Endothelial cell of umbilical vein (primary cell): Measurements from ENCODE around the gene CCT5. TPM values are rescaled to one million over a fixed set of nuclear protein-coding genes. Genes with fewer than 3 reads are reported as not detected.
A peak's percentile ranks its signal among the peaks of the same experiment; 100 is the strongest.

ENCODE experiments used
- BruUV-seq: library from RNA; stranded (reverse); fragments of 400-500 nt; replicated peaks from 2 replicates; lab custom pipeline; 2021; lab: Mats Ljungman, UMichigan
- CTCF ChIA-PET: fragments of 300-600, 350-600 bp; sonication (Branson Sonifier 250); formaldehyde crosslinking; loops from one replicate; lab custom pipeline; 2021; ENCODE audit warnings: antibody characterized with exemption, inconsistent platforms; lab: Charles Lee
- POLR2A ChIA-PET: fragments of 300-600, 350-600 bp; sonication (Branson Sonifier 250); formaldehyde crosslinking; loops from one replicate; lab custom pipeline; 2021; ENCODE audit warnings: antibody characterized with exemption, inconsistent platforms; lab: Charles Lee
- DNase-seq: peaks from one replicate; pipeline ENCODE4 v3.0.0-alpha.2; 2011; ENCODE audit warnings: low read depth, low spot score
- FAIRE-seq: peaks from 2 replicates; lab custom pipeline; 2011; peaks lifted over from hg19 to GRCh38; lab: Jason Lieb, UNC
- H2AFZ ChIP-seq: 2 replicates; pipeline ENCODE4 v1.6.0; 2012; ENCODE audit warnings: low read depth, low read length, control low read depth, inconsistent platforms
- H3K27ac ChIP-seq: 2 replicates; pipeline ENCODE4 v1.5.1; 2011; ENCODE audit warnings: low read depth, mild to moderate bottlenecking, control low read depth, low read length, moderate library complexity; ENCODE audit not compliant: insufficient read depth
- H3K27me3 ChIP-seq, 2 experiments: 2 replicates each; pipeline versions ENCODE4 v1.6.0 to v1.6.1; 2011; ENCODE audit warnings: low read length in 2 of 2, mixed read lengths in 1 of 2; ENCODE audit not compliant: control insufficient read depth in 2 of 2, insufficient read depth in 2 of 2
- H3K36me3 ChIP-seq, 2 experiments: 2 replicates in 1 of 2; 3 replicates in 1 of 2; pipeline ENCODE4 v1.5.1; 2011; ENCODE audit warnings: low read length in 2 of 2, mild to moderate bottlenecking in 1 of 2, moderate library complexity in 1 of 2; ENCODE audit not compliant: control insufficient read depth in 2 of 2, insufficient read depth in 2 of 2; ENCODE audit errors: extremely low read depth in 1 of 2
- H3K4me1 ChIP-seq: 3 replicates; pipeline ENCODE4 v1.5.1; 2011; ENCODE audit warnings: mild to moderate bottlenecking, low read length; ENCODE audit not compliant: control insufficient read depth, insufficient read depth; ENCODE audit errors: extremely low read depth
- H3K4me2 ChIP-seq: 2 replicates; pipeline ENCODE4 v1.6.1; 2011; ENCODE audit warnings: low read length, control low read depth, mixed read lengths; ENCODE audit not compliant: insufficient read depth
- H3K4me3 ChIP-seq, 3 experiments: fragments of 200-600 bp in 1 of 3; sonication (generic), shearing (Covaris generic) in 1 of 3; replicated peaks in 1 of 3; 2 replicates each; pipeline ENCODE4 v1.5.1; 2011 to 2016; ENCODE audit warnings: control low read depth in 3 of 3, low read length in 3 of 3, mild to moderate bottlenecking in 2 of 3, inconsistent platforms in 1 of 3, low read depth in 1 of 3, moderate library complexity in 1 of 3; ENCODE audit not compliant: insufficient read depth in 1 of 3
- H3K79me2 ChIP-seq: 2 replicates; pipeline ENCODE4 v1.6.0; 2012; ENCODE audit warnings: low read length, inconsistent platforms; ENCODE audit not compliant: control insufficient read depth, insufficient read depth
- H3K9ac ChIP-seq: replicated peaks from 2 replicates; pipeline ENCODE3; 2011; ENCODE audit warnings: low read length, control low read depth; ENCODE audit not compliant: insufficient read depth; ENCODE audit errors: extremely low read depth
- H3K9me1 ChIP-seq: replicated peaks from 3 replicates; pipeline ENCODE4 v1.6.0; 2011; ENCODE audit warnings: mild to moderate bottlenecking, low read length; ENCODE audit not compliant: control insufficient read depth, insufficient read depth; ENCODE audit errors: extremely low read depth
- H3K9me3 ChIP-seq: replicated peaks from 2 replicates; pipeline ENCODE4 v1.5.1; 2012; ENCODE audit warnings: low read length, inconsistent platforms; ENCODE audit not compliant: control insufficient read depth, insufficient read depth
- H4K20me1 ChIP-seq: replicated peaks from 2 replicates; pipeline ENCODE3; 2011; ENCODE audit warnings: mild to moderate bottlenecking, low read length; ENCODE audit not compliant: control insufficient read depth, insufficient read depth; ENCODE audit errors: extremely low read depth
- CTCF ChIP-seq, 2 donors: IDR thresholded peaks; 1 replicate in 1 of 2; 2 replicates in 1 of 2; pipeline ENCODE4 v1.5.1; 2011; ENCODE audit warnings: low read length in 2 of 2, mild to moderate bottlenecking in 2 of 2, moderate library complexity in 2 of 2, control low read depth in 1 of 2, inconsistent platforms in 1 of 2, low read depth in 1 of 2; ENCODE audit not compliant: insufficient read depth in 1 of 2; ENCODE audit errors: extremely low read depth in 1 of 2
- EZH2 ChIP-seq: IDR thresholded peaks from 2 replicates; pipeline ENCODE4 v1.6.1; 2012; ENCODE audit warnings: borderline replicate concordance, low read depth, mild to moderate bottlenecking, moderate library complexity, low read length, inconsistent platforms; ENCODE audit not compliant: severe bottlenecking
- FOS ChIP-seq: IDR thresholded peaks from 2 replicates; pipeline ENCODE4 v1.6.1; 2011; ENCODE audit warnings: mild to moderate bottlenecking, low read length, moderate library complexity, borderline replicate concordance; ENCODE audit not compliant: insufficient read depth
- GATA2 ChIP-seq: IDR thresholded peaks from 2 replicates; pipeline ENCODE4 v1.7.0; 2011; ENCODE audit warnings: low read depth, mild to moderate bottlenecking, moderate library complexity, mixed read lengths, low read length; ENCODE audit not compliant: insufficient read length, insufficient read depth
- JUN ChIP-seq: IDR thresholded peaks from 2 replicates; pipeline ENCODE4 v1.6.1; 2011; ENCODE audit warnings: borderline replicate concordance, low read depth; ENCODE audit not compliant: insufficient read length, insufficient read depth
- MAX ChIP-seq: IDR thresholded peaks from 2 replicates; pipeline ENCODE4 v1.6.1; 2011; ENCODE audit not compliant: insufficient read depth, insufficient read length
- MYC ChIP-seq: IDR thresholded peaks from one replicate; pipeline ENCODE4 v1.6.1; 2011; ENCODE audit warnings: mild to moderate bottlenecking, low read depth, low read length
- POLR2A ChIP-seq: IDR thresholded peaks from 2 replicates; pipeline ENCODE4 v1.6.1; 2012; ENCODE audit warnings: low read depth, mild to moderate bottlenecking, control low read depth, low read length
- POLR2AphosphoS5 ChIP-seq: IDR thresholded peaks from 2 replicates; pipeline ENCODE4 v1.6.1; 2012; ENCODE audit warnings: low read depth, mild to moderate bottlenecking, control low read depth, low read length, moderate library complexity; ENCODE audit not compliant: insufficient read depth
- dilution Hi-C: fragments of 300-500 bp; cut with MboI; formaldehyde crosslinking; loops from one replicate; pipeline ENCODE4 v1.15.0; 2019; ENCODE audit warnings: low sequenced_read_pairs; ENCODE audit not compliant: extremely low pct_ligation_motif_present
- intact Hi-C: fragments of 100-400 bp; cut with micrococcal nuclease; formaldehyde crosslinking; loops from one replicate; pipeline ENCODE4 v1.10.0; 2022
- polyA plus RNA-seq, 4 experiments: library from polyadenylated mRNA; depleted of rRNA in 3 of 4; stranded (reverse) in 3 of 4; unstranded in 1 of 4; fragments of >200 nt; gene quantifications; 2 replicates each; pipeline versions ENCODE4 v1.2.1 to v1.2.3, GENCODE V29; 2011 to 2012; ENCODE audit warnings: missing spikeins in 1 of 4
- total RNA-seq: library from RNA; stranded (reverse); gene quantifications from 2 replicates; pipeline ENCODE4 v1.2.3, GENCODE V29; 2021

The CCT5 gene
- total and polyA plus RNA-seq, 2 donors (not counting 3 experiments of a cell fraction or from before 2014, with no cell fraction given) = 323 to 386 TPM

DNA sequence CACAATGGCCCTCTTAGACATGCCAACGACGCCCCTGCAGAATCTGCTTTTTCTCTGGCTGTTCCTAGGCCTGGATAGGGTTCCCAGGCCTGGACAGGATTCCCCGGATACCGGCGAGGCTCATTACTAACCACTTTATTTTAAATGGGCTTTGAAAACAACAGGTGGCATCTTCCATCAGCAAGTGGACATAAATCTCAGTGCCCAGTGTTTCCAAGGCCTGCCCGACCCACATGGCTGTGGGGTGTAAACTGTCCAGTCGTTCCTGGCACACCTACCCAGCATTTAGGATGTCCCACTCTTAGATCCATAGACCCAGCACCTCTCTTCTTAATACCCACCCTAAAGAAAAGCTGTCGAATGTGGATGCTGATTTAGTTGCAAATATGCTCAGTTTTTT is 56.7 kb downstream of the CCT5 start:
- POLR2A ChIA-PET = no interaction called here
- Histone ChIP-seq H3K27ac (no peak overlapping the region), H3K9ac (peak overlapping the region; percentile 44)

More for the DNA sequence above, 56.7 kb downstream of the CCT5 start:
- H2AFZ ChIP-seq = peak overlapping the region; percentile 99
- DNase-seq (no peak), FAIRE-seq (no peak)
- H3K4me3 ChIP-seq = peak overlapping the region; percentile 72 to 83 (median 74)
- no peaks in the 10 kb centered on the region for H3K9me1 ChIP-seq
- H3K27me3 ChIP-seq = no peaks in the 10 kb centered on the region
- dilution Hi-C loops (no loop called here), intact Hi-C loops (loop anchor here (1.0 to 2.0 kb wide), 3 partner anchors 11 to 46 kb away; partner anchors contain the start of gene MARCHF6)
- peak overlapping the region; percentile 87 for H3K4me2 ChIP-seq
- BruUV-seq = TSS peak; percentile 39
- H3K9me3 ChIP-seq = no peaks in the 10 kb centered on the region
- H3K79me2 ChIP-seq = no peaks in the 10 kb centered on the region
- no peaks in the 10 kb centered on the region for H3K36me3 ChIP-seq
- TF ChIP-seq EZH2 = no peak
- no peak for TF ChIP-seq POLR2A
- TF ChIP-seq JUN = no peak
- no peak for TF ChIP-seq MYC
- TF ChIP-seq FOS = no peak
- no peak for TF ChIP-seq POLR2AphosphoS5
- no peak for TF ChIP-seq GATA2
- no peak for TF ChIP-seq CTCF (IDR thresholded peaks at IDR 0.05; ENCODE audit: extremely low read depth in 1 of 2, insufficient read depth in 1 of 2, low read depth in 1 of 2, low read length in 2 of 2)
- TF ChIP-seq MAX = no peak
- H3K4me1 ChIP-seq = peaks cover 2% of the 10 kb centered on the region
- no peaks in the 10 kb centered on the region for H4K20me1 ChIP-seq
- CTCF ChIA-PET = interaction anchor here (2.9 kb wide), 1 partner anchor 23 kb away, joined by 10 read pairs; no protein-coding TSS in a partner anchor
